HepG2 (cell line): ENCODE measurements around the gene HTRA2. TPM values are rescaled to one million over a fixed set of nuclear protein-coding genes. Genes with fewer than 3 reads are reported as not detected.
A peak's percentile ranks its signal among the peaks of the same experiment; 100 is the strongest.

ENCODE experiments used
- BORCS8-MEF2B ChIP-seq: sonication (generic); formaldehyde crosslinking; IDR thresholded peaks from 2 replicates; pipeline ENCODE4 v1.8.0; 2022; ENCODE audit warnings: mild to moderate bottlenecking, missing genetic modification reagents
- CCDC6 ChIP-seq: sonication (generic); formaldehyde crosslinking; IDR thresholded peaks from 2 replicates; pipeline ENCODE4 v1.8.1; 2022; ENCODE audit warnings: mild to moderate bottlenecking, missing genetic modification reagents, moderate library complexity
- CEBPG ChIP-seq: IDR thresholded peaks from 2 replicates; pipeline ENCODE4 v1.6.1; 2016
- EHMT2 ChIP-seq: fragments of 200-600 bp; sonication (generic); IDR thresholded peaks from 2 replicates; pipeline ENCODE4 v1.7.0; 2017; ENCODE audit warnings: antibody characterized with exemption, low read depth, low read length, borderline replicate concordance
- ERF ChIP-seq: IDR thresholded peaks from 2 replicates; pipeline ENCODE4 v1.6.1; 2018; ENCODE audit warnings: missing biosample characterization, missing genetic modification reagents
- GFI1 ChIP-seq: sonication (generic); formaldehyde crosslinking; IDR thresholded peaks from 2 replicates; pipeline ENCODE4 v1.5.0; 2020; ENCODE audit warnings: missing genetic modification reagents, mild to moderate bottlenecking, borderline replicate concordance
- HDAC1 ChIP-seq: sonication (generic); formaldehyde crosslinking; IDR thresholded peaks from 2 replicates; pipeline ENCODE4 v1.5.1; 2020; ENCODE audit warnings: mild to moderate bottlenecking, missing genetic modification reagents
- HNRNPK ChIP-seq: fragments of 200-400 bp; formaldehyde crosslinking; IDR thresholded peaks from 2 replicates; pipeline ENCODE4 v1.6.1; 2018; ENCODE audit warnings: low read length, low read depth, moderate library complexity, mild to moderate bottlenecking; ENCODE audit not compliant: poor library complexity, severe bottlenecking
- JUND ChIP-seq: sonication (generic); formaldehyde crosslinking; IDR thresholded peaks from 2 replicates; pipeline ENCODE4 v1.8.0; 2022; ENCODE audit warnings: mild to moderate bottlenecking, missing genetic modification reagents
- MAFG ChIP-seq: sonication (generic); formaldehyde crosslinking; IDR thresholded peaks from 2 replicates; pipeline ENCODE4 v1.5.1; 2020; ENCODE audit warnings: mild to moderate bottlenecking, missing genetic modification reagents
- MAFK ChIP-seq, 2 experiments: IDR thresholded peaks in 1 of 2; conservative IDR thresholded peaks in 1 of 2; 2 replicates each; pipeline ENCODE4 v1.6.1; 2011; ENCODE audit warnings: improper control_type of control experiment in 2 of 2, low read length in 2 of 2
- NFIB ChIP-seq: sonication (generic); formaldehyde crosslinking; IDR thresholded peaks from 2 replicates; pipeline ENCODE4 v1.9.0; 2021; ENCODE audit warnings: missing genetic modification reagents, mild to moderate bottlenecking, borderline replicate concordance
- NFKB2 ChIP-seq: sonication (generic); formaldehyde crosslinking; IDR thresholded peaks from 2 replicates; pipeline ENCODE4 v1.4.0; 2020; ENCODE audit warnings: missing genetic modification reagents, borderline replicate concordance
- SRSF9 ChIP-seq: fragments of 200-400 bp; formaldehyde crosslinking; IDR thresholded peaks from 2 replicates; pipeline ENCODE4 v1.6.1; 2018; ENCODE audit warnings: borderline replicate concordance, mild to moderate bottlenecking, low read depth, low read length; ENCODE audit not compliant: insufficient read depth, poor library complexity, severe bottlenecking
- ZBTB21 ChIP-seq: sonication (generic); formaldehyde crosslinking; IDR thresholded peaks from 2 replicates; pipeline ENCODE4 v1.4.0; 2020; ENCODE audit warnings: missing genetic modification reagents
- ZBTB42 ChIP-seq: sonication (generic); formaldehyde crosslinking; IDR thresholded peaks from 2 replicates; pipeline ENCODE4 v1.5.0; 2020; ENCODE audit warnings: mild to moderate bottlenecking, missing genetic modification reagents
- ZFP37 ChIP-seq: sonication (generic); formaldehyde crosslinking; IDR thresholded peaks from 2 replicates; pipeline ENCODE4 v1.4.0; 2020; ENCODE audit warnings: missing genetic modification reagents, borderline replicate concordance
- ZNF317 ChIP-seq: sonication (generic); formaldehyde crosslinking; IDR thresholded peaks from 2 replicates; pipeline ENCODE4 v1.5.0; 2020; ENCODE audit warnings: mild to moderate bottlenecking, missing genetic modification reagents
- ZNF382 ChIP-seq: sonication (generic); formaldehyde crosslinking; IDR thresholded peaks from 2 replicates; pipeline ENCODE4 v1.5.0; 2020; ENCODE audit warnings: missing genetic modification reagents, mild to moderate bottlenecking, borderline replicate concordance
- ZNF431 ChIP-seq: sonication (generic); formaldehyde crosslinking; IDR thresholded peaks from 2 replicates; pipeline ENCODE4 v1.9.0; 2022; ENCODE audit warnings: missing genetic modification reagents, low read depth, mild to moderate bottlenecking, borderline replicate concordance
- ZNF543 ChIP-seq: sonication (generic); formaldehyde crosslinking; IDR thresholded peaks from 2 replicates; pipeline ENCODE4 v1.4.0; 2020; ENCODE audit warnings: mild to moderate bottlenecking, missing genetic modification reagents
- ZNF550 ChIP-seq: sonication (generic); formaldehyde crosslinking; IDR thresholded peaks from 2 replicates; pipeline ENCODE4 v1.4.0; 2020; ENCODE audit warnings: mild to moderate bottlenecking, missing genetic modification reagents, borderline replicate concordance
- ZNF567 ChIP-seq: sonication (generic); formaldehyde crosslinking; IDR thresholded peaks from 2 replicates; pipeline ENCODE4 v1.8.1; 2023; ENCODE audit warnings: mild to moderate bottlenecking, missing genetic modification reagents, borderline replicate concordance
- ZNF619 ChIP-seq: sonication (generic); formaldehyde crosslinking; IDR thresholded peaks from 2 replicates; pipeline ENCODE4 v1.4.0; 2020; ENCODE audit warnings: mild to moderate bottlenecking, missing genetic modification reagents
- ZNF850 ChIP-seq: sonication (generic); formaldehyde crosslinking; conservative IDR thresholded peaks from 2 replicates; pipeline ENCODE4 v1.9.0; 2021; ENCODE audit warnings: mild to moderate bottlenecking, missing genetic modification reagents
- ZNF891 ChIP-seq: sonication (generic); formaldehyde crosslinking; IDR thresholded peaks from 2 replicates; pipeline ENCODE4 v1.5.0; 2020; ENCODE audit warnings: mild to moderate bottlenecking, missing genetic modification reagents
- ZSCAN21 ChIP-seq: sonication (generic); formaldehyde crosslinking; IDR thresholded peaks from 2 replicates; pipeline ENCODE4 v1.8.0; 2022; ENCODE audit warnings: mild to moderate bottlenecking, missing genetic modification reagents, moderate library complexity, borderline replicate concordance
- polyA plus RNA-seq, 8 experiments: library from polyadenylated mRNA; depleted of rRNA in 3 of 8; stranded (reverse) in 7 of 8; unstranded in 1 of 8; fragments of >200 nt; fragmentation: Illumina TruSeq in 4 of 8; extraction: Trizol in 4 of 8; gene quantifications; 2 replicates each; pipeline versions ENCODE4 v1.2.1 to v1.2.3, GENCODE V29; 2011 to 2016; ENCODE audit warnings: low read depth in 4 of 8, missing spikeins in 1 of 8, mixed read lengths in 1 of 8; ENCODE audit not compliant: insufficient read depth in 1 of 8
- total RNA-seq, 5 experiments: library from RNA; depleted of rRNA; stranded (reverse); fragments of >200 nt; fragmentation: Illumina TruSeq; extraction: Trizol; gene quantifications; 2 replicates each; pipeline ENCODE4 v1.2.3, GENCODE V29; 2016; ENCODE audit warnings: low read depth in 1 of 5
- TF ChIP-seq, protein P1 (sequence below): sonication (generic); formaldehyde crosslinking; IDR thresholded peaks from 2 replicates; pipeline ENCODE4 v1.8.0; 2022; ENCODE audit warnings: low read depth, missing genetic modification reagents

The HTRA2 gene
- total and polyA plus RNA-seq, 2 of the 13 experiments (the other 11 are each of a cell fraction or from before 2014, with no cell fraction given): 47.7 to 50.3 TPM

- TF ChIP-seq ZFP37 (no peak), BORCS8-MEF2B (CRISPR knock-in tag) (peak; percentile 65; the same call in 1 of the 2 replicates), ZNF619 (peak; percentile 15; the same call in 1 of the 2 replicates), ZBTB42 (no peak), ZBTB21 (peak; percentile 99), SRSF9 (no peak), GFI1 (CRISPR knock-in tag) (no peak), ZNF317 (CRISPR knock-in tag) (no peak), ZNF850 (CRISPR knock-in tag) (no peak), ZNF543 (CRISPR knock-in tag) (peak; percentile 26; the same call in 1 of the 2 replicates), ZNF431 (CRISPR knock-in tag) (no peak), ZNF891 (no peak), EHMT2 (no peak), ZNF567 (CRISPR knock-in tag) (no peak), ZNF382 (CRISPR knock-in tag) (no peak; the same call in 1 of the 2 replicates), JUND (CRISPR knock-in tag) (peak; percentile 32; the same call in 1 of the 2 replicates), ERF (CRISPR knock-in tag) (no peak), CEBPG (CRISPR knock-in tag) (peak; percentile 4; the same call in 1 of the 2 replicates), ZNF550 (CRISPR knock-in tag) (0 out of 2 replicates have a peak, but pooled peaks have one; percentile 48), HNRNPK (no peak), MAFK (conservative IDR thresholded peaks at IDR 0.05 in 1 of 2, IDR thresholded peaks at IDR 0.05 in 1 of 2; ENCODE audit: low read length in 2 of 2) (peak; percentile 99), HDAC1 (CRISPR knock-in tag) (no peak), MAFG (CRISPR knock-in tag) (peak; percentile 94), NFKB2 (CRISPR knock-in tag) (no peak; the same call in 1 of the 2 replicates), NFIB (CRISPR knock-in tag) (no peak), ZSCAN21 (CRISPR knock-in tag) (no peak), CCDC6 (CRISPR knock-in tag) (peak; percentile 28; the same call in 1 of the 2 replicates)
- TF ChIP-seq, protein P1, sequence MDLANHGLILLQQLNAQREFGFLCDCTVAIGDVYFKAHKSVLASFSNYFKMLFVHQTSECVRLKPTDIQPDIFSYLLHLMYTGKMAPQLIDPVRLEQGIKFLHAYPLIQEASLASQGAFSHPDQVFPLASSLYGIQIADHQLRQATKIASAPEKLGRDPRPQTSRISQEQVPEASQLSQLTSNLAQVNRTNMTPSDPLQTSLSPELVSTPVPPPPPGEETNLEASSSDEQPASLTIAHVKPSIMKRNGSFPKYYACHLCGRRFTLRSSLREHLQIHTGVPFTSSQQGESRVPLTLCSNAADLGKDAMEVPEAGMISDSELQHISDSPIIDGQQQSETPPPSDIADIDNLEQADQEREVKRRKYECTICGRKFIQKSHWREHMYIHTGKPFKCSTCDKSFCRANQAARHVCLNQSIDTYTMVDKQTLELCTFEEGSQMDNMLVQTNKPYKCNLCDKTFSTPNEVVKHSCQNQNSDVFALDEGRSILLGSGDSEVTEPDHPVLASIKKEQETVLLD: peak; percentile 69
These were observed 24.4 kb downstream of the HTRA2 start, which contains the start of the genes DOK1 and LOXL3 (continued) for GRCh38 chr2:74553892-74554819.
